BLaER1 (cell line): ENCODE data around the gene RBP4.
A peak's percentile ranks its signal among the peaks of the same experiment; 100 is the strongest.

ENCODE experiments used
- H3K27ac ChIP-seq: shearing (Covaris generic); formaldehyde crosslinking; 2 replicates; pipeline ENCODE4 v1.8.1; 2022
- H3K27me3 ChIP-seq: shearing (Covaris generic); formaldehyde crosslinking; 2 replicates; pipeline ENCODE4 v1.8.1; 2022
- H3K36me3 ChIP-seq: shearing (Covaris generic); formaldehyde crosslinking; 2 replicates; pipeline ENCODE4 v1.8.1; 2022
- H3K4me1 ChIP-seq: shearing (Covaris generic); formaldehyde crosslinking; 2 replicates; pipeline ENCODE4 v1.8.1; 2022
- H3K4me2 ChIP-seq: shearing (Covaris generic); formaldehyde crosslinking; 2 replicates; pipeline ENCODE4 v1.8.1; 2022
- H3K4me3 ChIP-seq: shearing (Covaris generic); formaldehyde crosslinking; 2 replicates; pipeline ENCODE4 v1.8.1; 2022
- H3K9ac ChIP-seq: shearing (Covaris generic); formaldehyde crosslinking; 2 replicates; pipeline ENCODE4 v1.8.1; 2022
- H3K9me3 ChIP-seq: shearing (Covaris generic); formaldehyde crosslinking; 2 replicates; pipeline ENCODE4 v1.8.1; 2022
- H4K20me1 ChIP-seq: shearing (Covaris generic); formaldehyde crosslinking; 2 replicates; pipeline ENCODE4 v1.8.1; 2022
- Cebpa-rat ChIP-seq: shearing (Covaris generic); IDR thresholded peaks from 2 replicates; pipeline ENCODE4 v1.8.1; 2022

Gene RBP4

GRCh38 chr10:93580828-93581227 is 20.2 kb downstream of the RBP4 start:
- Histone ChIP-seq H3K4me1 (no peaks in the 10 kb centered on the region), H3K9me3 (peaks cover 10% of the 10 kb centered on the region), H3K9ac (no peak overlapping the region), H3K27ac (no peak overlapping the region), H4K20me1 (no peaks in the 10 kb centered on the region), H3K4me3 (no peak overlapping the region), H3K27me3 (no peaks in the 10 kb centered on the region), H3K4me2 (no peak overlapping the region), H3K36me3 (no peaks in the 10 kb centered on the region)
- no peak for TF ChIP-seq Cebpa-rat

- H3K27ac ChIP-seq = no peak overlapping the region
- no peak overlapping the region for H3K9ac ChIP-seq
- H3K4me2 ChIP-seq = no peak overlapping the region
- no peak overlapping the region for H3K4me3 ChIP-seq
- H3K4me1 ChIP-seq = no peaks in the 10 kb centered on the region
- H3K27me3 ChIP-seq = no peaks in the 10 kb centered on the region
- TF ChIP-seq Cebpa-rat = no peak
- no peaks in the 10 kb centered on the region for H3K36me3 ChIP-seq
- no peaks in the 10 kb centered on the region for H4K20me1 ChIP-seq
- H3K9me3 ChIP-seq = peaks cover 10% of the 10 kb centered on the region
Observed at GRCh38 chr10:93579985-93580711, 20.9 kb downstream of the RBP4 start.

- Histone ChIP-seq H3K9me3 (peaks cover 10% of the 10 kb centered on the region), H3K27me3 (no peaks in the 10 kb centered on the region), H3K36me3 (no peaks in the 10 kb centered on the region), H3K4me2 (no peak overlapping the region), H3K4me3 (no peak overlapping the region), H3K4me1 (no peaks in the 10 kb centered on the region), H3K9ac (no peak overlapping the region), H3K27ac (no peak overlapping the region), H4K20me1 (no peaks in the 10 kb centered on the region)
- no peak for TF ChIP-seq Cebpa-rat
Observed at GRCh38 chr10:93579089-93579488, 21.9 kb downstream of the RBP4 start.

GRCh38 chr10:93577565-93577964 is 23.5 kb downstream of the RBP4 start:
- H3K4me1 ChIP-seq = peaks cover 13% of the 10 kb centered on the region
- H3K36me3 ChIP-seq = no peaks in the 10 kb centered on the region
- no peak overlapping the region for H3K27ac ChIP-seq
- TF ChIP-seq Cebpa-rat = no peak
- H3K9ac ChIP-seq = no peak overlapping the region
- H3K27me3 ChIP-seq = no peaks in the 10 kb centered on the region
- no peak overlapping the region for H3K4me2 ChIP-seq
- peaks cover 10% of the 10 kb centered on the region for H3K9me3 ChIP-seq
- H3K4me3 ChIP-seq = no peak overlapping the region
- H4K20me1 ChIP-seq = no peaks in the 10 kb centered on the region

GRCh38 chr10:93576888-93577287 is 24.1 kb downstream of the RBP4 start:
- H3K9ac ChIP-seq = no peak overlapping the region
- H3K9me3 ChIP-seq = peaks cover 10% of the 10 kb centered on the region
- H3K4me3 ChIP-seq = no peak overlapping the region
- H3K4me1 ChIP-seq = peaks cover 14% of the 10 kb centered on the region
- H3K36me3 ChIP-seq = no peaks in the 10 kb centered on the region
- no peak for TF ChIP-seq Cebpa-rat
- no peaks in the 10 kb centered on the region for H4K20me1 ChIP-seq
- no peak overlapping the region for H3K27ac ChIP-seq
- H3K4me2 ChIP-seq = no peak overlapping the region
- H3K27me3 ChIP-seq = no peaks in the 10 kb centered on the region

- H3K36me3 ChIP-seq = no peaks in the 10 kb centered on the region
- H3K9ac ChIP-seq = no peak overlapping the region
- no peak overlapping the region for H3K4me3 ChIP-seq
- no peak for TF ChIP-seq Cebpa-rat
- H3K27me3 ChIP-seq = no peaks in the 10 kb centered on the region
- H3K4me2 ChIP-seq = peak overlapping the region; percentile 49
- no peaks in the 10 kb centered on the region for H3K9me3 ChIP-seq
- H4K20me1 ChIP-seq = no peaks in the 10 kb centered on the region
- H3K4me1 ChIP-seq = peaks cover 14% of the 10 kb centered on the region
- no peak overlapping the region for H3K27ac ChIP-seq
Observed at GRCh38 chr10:93573924-93574323, 27.1 kb downstream of the RBP4 start.

- Histone ChIP-seq H3K27ac (no peak overlapping the region), H3K27me3 (no peaks in the 10 kb centered on the region), H3K4me1 (peaks cover 14% of the 10 kb centered on the region), H3K9me3 (no peaks in the 10 kb centered on the region), H3K36me3 (no peaks in the 10 kb centered on the region), H3K4me2 (peak overlapping the region; percentile 49), H3K9ac (no peak overlapping the region), H3K4me3 (no peak overlapping the region), H4K20me1 (no peaks in the 10 kb centered on the region)
- TF ChIP-seq Cebpa-rat = no peak
Observed at GRCh38 chr10:93573051-93573909, 27.8 kb downstream of the RBP4 start.

- no peaks in the 10 kb centered on the region for H4K20me1 ChIP-seq
- peaks cover 14% of the 10 kb centered on the region for H3K4me1 ChIP-seq
- no peaks in the 10 kb centered on the region for H3K27me3 ChIP-seq
- no peaks in the 10 kb centered on the region for H3K36me3 ChIP-seq
- peak overlapping the region; percentile 49 for H3K4me2 ChIP-seq
- H3K4me3 ChIP-seq = no peak overlapping the region
- H3K27ac ChIP-seq = no peak overlapping the region
- no peak for TF ChIP-seq Cebpa-rat
- 0 out of 2 replicates have a peak, but pooled peaks cover 6% of the 10 kb centered on the region for H3K9me3 ChIP-seq
- H3K9ac ChIP-seq = no peak overlapping the region
Observed at GRCh38 chr10:93572606-93573005, 28.4 kb downstream of the RBP4 start.

- Histone ChIP-seq H3K9me3 (0 out of 2 replicates have a peak, but pooled peaks cover 10% of the 10 kb centered on the region), H3K4me3 (no peak overlapping the region), H3K4me1 (peaks cover 14% of the 10 kb centered on the region), H3K36me3 (no peaks in the 10 kb centered on the region), H3K4me2 (no peak overlapping the region), H3K27ac (no peak overlapping the region), H3K9ac (no peak overlapping the region), H4K20me1 (no peaks in the 10 kb centered on the region), H3K27me3 (no peaks in the 10 kb centered on the region)
- TF ChIP-seq Cebpa-rat = no peak
Observed at GRCh38 chr10:93570383-93570782, 30.7 kb downstream of the RBP4 start.

GRCh38 chr10:93568105-93568390 is 33.0 kb downstream of the RBP4 start:
- H4K20me1 ChIP-seq = no peaks in the 10 kb centered on the region
- no peaks in the 10 kb centered on the region for H3K36me3 ChIP-seq
- no peak for TF ChIP-seq Cebpa-rat
- H3K9ac ChIP-seq = no peak overlapping the region
- no peak overlapping the region for H3K27ac ChIP-seq
- H3K27me3 ChIP-seq = no peaks in the 10 kb centered on the region
- no peak overlapping the region for H3K4me3 ChIP-seq
- 0 out of 2 replicates have a peak, but pooled peaks cover 10% of the 10 kb centered on the region for H3K9me3 ChIP-seq
- H3K4me1 ChIP-seq = peaks cover 6% of the 10 kb centered on the region
- no peak overlapping the region for H3K4me2 ChIP-seq
